Measurements from ENCODE around the gene SLC44A1.

Gene SLC44A1

GRCh38 chr9:105396901-105397300 lies 152.4 kb downstream of the SLC44A1 start:
- no peak for DNase-seq

DNA sequence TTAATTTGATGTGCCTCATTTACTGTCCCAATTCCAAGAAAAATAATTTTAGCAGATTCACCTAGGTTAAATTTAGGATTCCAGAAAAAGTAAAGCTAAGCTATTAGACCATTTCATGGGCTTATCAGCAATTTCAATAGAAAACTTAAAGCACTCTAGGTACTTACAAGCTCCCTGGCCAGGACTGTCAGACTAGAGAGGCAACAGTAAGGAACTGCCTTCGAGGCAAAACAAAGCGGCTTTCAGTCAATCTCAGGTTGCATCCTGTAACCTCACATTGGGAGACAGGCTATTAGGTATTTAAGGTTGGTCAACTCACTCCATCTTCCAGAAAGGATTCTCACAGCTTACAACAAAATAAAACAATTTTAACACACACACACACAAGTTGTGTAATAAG lies 154.7 kb downstream of the SLC44A1 start:
- DNase-seq, result no peak

DNA sequence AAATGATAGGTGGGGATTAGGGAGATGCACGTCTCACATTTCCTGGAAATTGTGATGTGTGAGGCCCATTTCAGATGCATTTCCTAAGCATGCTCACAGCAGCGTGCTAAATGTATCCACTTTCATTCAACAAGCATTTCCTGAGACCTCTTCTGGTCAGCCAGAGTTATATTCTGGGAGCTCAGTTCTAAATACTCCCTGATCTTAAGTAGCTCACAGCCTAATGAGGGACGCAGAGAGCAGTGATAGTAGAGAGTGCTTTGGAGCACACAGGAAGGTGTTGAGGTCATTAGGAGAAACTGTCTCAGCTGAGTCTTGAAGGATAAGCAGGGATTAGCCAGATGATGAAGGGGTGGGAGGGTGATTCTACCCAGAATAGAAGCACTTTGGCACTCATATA lies 157.2 kb downstream of the SLC44A1 start:
- DNase-seq, result no peak

- DNase-seq, result no peak
Observed at GRCh38 chr9:105403552-105404248, 159.2 kb downstream of the SLC44A1 start.

- peak; percentile 4 for DNase-seq
Observed at GRCh38 chr9:105405514-105406131, 161.2 kb downstream of the SLC44A1 start.

DNA sequence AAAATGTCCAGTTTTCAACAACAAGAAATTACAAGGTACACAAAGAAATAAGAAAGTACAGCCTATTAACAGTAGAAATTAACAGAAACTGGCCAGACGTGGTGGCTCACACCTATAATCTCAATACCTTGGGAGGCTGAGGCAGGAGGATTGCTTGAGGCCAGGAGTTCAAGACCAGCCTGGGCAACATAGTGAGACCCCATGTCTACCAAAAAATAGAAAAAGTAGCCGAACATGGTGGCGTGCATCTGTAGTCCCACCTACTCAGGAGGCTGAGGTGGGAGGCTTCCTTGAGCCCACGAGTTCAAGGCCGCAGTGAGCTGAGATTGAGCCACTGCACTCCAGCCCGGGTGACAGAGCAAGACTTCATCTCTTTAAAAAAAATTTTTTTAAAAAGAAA lies 161.9 kb downstream of the SLC44A1 start:
- no peak for DNase-seq

GRCh38 chr9:105413525-105413924 lies 169.1 kb downstream of the SLC44A1 start:
- no peak for DNase-seq

- peak; percentile 56 for DNase-seq
Observed at GRCh38 chr9:105414947-105415661, 170.7 kb downstream of the SLC44A1 start.

GRCh38 chr9:105415662-105415980 lies 171.2 kb downstream of the SLC44A1 start:
- DNase-seq, result no peak

DNA sequence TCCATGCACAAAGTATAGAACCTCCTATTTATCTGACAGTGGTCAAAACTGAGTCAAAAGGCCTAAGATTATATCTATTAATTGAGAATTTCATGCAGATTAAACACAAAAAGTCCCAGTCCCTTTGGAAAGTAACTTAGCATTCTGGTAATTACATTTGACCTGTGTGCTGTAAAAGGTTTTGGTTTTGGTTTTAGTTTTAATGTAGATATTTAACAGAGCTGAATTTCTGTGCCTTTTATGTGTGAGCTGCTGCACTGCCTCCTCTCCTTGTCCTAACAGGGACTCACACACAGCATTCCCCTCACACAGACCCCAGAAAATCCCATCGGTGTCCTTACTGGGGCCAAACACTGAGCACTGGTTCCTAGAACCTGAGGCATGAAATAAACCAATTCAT lies 172.4 kb downstream of the SLC44A1 start:
- DNase-seq, result no peak

- no peak for DNase-seq
Observed at GRCh38 chr9:105418588-105419500, 174.4 kb downstream of the SLC44A1 start.

GRCh38 chr9:105419816-105420597 lies 175.6 kb downstream of the SLC44A1 start:
- DNase-seq, result no peak

DNA sequence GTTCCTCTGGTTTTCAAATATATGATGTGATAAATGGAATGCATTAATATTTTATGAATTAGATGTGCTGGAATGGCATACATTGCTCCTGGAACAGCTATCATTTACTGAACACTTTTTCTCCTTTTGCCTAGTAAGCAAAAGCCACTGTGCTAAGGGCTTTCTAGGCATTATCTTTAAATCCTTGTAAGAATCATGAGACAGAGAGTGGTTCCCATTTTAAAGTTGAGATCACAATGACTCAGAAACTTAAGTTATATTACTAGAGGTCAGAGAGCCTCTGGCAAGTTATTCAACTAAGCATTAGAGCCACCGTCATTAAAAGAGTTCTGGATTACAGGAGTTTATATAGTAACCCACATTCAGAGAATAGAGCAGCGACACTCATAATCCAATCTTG lies 176.7 kb downstream of the SLC44A1 start:
- DNase-seq, result no peak

DNA sequence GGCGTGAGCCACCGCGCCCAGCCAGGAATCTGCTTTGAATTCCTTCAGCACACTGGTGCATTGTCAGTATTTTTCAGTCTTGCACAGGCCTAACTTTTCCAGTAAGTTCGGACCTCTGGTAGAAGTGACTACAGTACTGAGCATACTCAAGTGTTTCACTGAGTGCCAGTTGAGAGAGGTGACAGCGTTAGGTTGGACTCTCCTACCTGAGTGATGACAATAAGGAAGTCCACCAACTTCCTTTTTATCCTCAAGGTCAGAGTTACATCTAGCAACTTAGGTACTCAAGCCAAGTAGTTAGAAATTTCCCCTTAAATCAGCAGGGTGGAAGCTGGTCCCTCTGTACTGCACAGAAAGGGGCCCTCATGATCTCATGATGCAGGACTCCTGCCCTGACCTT lies 177.4 kb downstream of the SLC44A1 start:
- no peak for DNase-seq

DNA sequence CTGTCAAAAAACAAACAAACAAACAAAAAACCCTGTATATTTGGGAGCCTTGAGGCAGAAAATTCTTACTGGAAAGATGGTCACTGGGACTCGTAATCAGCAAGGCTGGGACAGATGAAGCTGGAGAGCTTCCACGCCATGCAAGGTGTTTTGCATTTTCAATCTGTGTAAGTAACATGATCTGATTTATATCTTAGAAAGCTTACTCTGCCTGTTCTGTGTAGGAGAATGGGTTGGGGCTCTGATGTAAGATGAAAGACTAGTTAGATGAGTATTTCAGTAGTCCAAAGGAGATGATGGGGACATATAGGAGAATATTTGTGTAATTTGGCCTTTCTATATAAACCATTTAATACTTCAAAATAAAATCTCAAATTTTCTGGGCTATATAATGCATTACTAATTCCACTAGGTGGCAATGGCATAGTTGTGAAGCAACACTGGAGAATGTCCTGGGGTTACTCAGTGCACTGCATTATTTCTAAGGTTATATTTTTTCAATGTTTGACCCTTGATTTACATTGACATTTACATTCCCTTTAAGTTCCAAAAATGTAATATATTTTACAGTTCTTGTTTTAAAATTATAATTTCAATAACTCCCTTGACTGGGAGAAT lies 181.5 kb downstream of the SLC44A1 start:
- no peak for DNase-seq

GRCh38 chr9:105426657-105427056 lies 182.2 kb downstream of the SLC44A1 start:
- no peak for DNase-seq

DNA sequence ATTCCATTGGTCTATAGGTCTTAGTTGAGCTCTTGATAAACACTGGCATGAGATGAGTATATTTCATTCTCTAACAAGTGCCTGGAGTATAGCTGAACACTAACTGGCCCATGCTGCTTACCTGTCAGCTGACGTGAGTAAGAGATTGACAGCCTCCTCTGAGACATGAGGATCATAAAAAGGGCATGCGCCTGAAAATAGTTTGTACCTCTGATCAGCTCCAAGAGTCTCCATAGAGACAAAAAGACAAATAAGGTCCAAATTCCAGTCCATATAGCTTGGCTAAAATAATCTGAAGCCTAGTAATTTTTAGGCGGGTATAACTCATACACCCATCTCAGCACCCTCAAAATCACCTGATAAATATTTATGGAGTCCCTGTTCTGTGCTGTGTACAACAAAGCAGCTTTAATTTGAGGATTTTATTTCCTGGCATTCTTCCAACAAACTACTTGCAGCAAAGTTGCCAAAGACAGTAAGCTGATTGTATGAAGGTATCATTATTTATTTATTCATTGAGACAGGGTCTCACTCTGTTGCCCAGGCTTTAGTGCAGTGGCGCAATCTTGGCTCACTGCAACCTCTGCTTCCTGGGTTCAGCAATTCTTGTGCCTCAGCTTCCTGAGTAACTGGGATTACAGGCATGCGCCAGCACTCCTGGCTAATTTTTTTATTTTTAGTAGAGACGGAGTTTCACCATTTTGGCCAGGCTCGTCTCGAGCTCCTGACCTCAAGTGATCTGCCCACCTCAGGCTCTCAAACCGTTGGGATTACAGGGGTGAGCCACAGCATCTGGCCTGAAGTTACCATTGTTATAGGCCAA lies 187.2 kb downstream of the SLC44A1 start:
- no peak for DNase-seq

- no peak for DNase-seq
Observed at GRCh38 chr9:105432247-105432842, 187.9 kb downstream of the SLC44A1 start.

GRCh38 chr9:105435453-105435852 lies 191.0 kb downstream of the SLC44A1 start:
- no peak for DNase-seq

- no peak for DNase-seq
Observed at GRCh38 chr9:105436783-105437182, 192.3 kb downstream of the SLC44A1 start.

DNA sequence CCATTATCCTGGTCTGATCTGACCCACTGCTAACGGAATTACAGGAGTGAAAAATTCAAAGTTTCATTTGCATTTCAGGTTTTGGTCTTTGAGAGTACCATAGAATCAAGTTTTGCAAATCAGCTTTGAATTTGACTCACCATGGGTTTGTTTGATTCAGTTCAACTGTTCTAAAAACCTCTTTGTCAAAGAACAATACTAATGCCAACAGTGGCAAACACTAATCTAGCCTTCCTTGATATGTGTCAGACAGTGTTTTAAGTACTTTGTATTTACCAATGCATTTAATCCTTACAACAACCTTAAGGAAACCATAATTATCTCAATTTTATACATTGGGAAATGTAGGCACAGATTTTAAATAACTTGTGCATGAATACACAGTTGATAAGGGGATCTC lies 193.3 kb downstream of the SLC44A1 start:
- no peak for DNase-seq

Measured in effector CD8-positive, alpha-beta T cell (primary cell).